SU-DHL-6 (cell line): ENCODE results near the gene ZSWIM8.
"Not testable (repeated sequence)": the region's sequence is repeated elsewhere in the genome, so short reads cannot be mapped to it uniquely, and the experiment has no call there.

Experiments used
- H2AFZ ChIP-seq: fragments of 200-600 bp; sonication (generic); 2 replicates; pipeline ENCODE4 v1.6.1; 2014; ENCODE audit warnings: low read depth, mild to moderate bottlenecking, moderate library complexity, mixed read lengths, antibody characterized with exemption, low read length; ENCODE audit not compliant: severe bottlenecking
- H3F3A ChIP-seq: fragments of 200-600 bp; shearing (Covaris generic); 2 replicates; pipeline ENCODE4 v1.6.0; 2016; ENCODE audit warnings: antibody characterized with exemption, mild to moderate bottlenecking; ENCODE audit not compliant: insufficient read depth
- H3K27ac ChIP-seq: fragments of 200-600 bp; sonication (generic); 2 replicates; pipeline ENCODE4 v1.5.1; 2016; ENCODE audit warnings: low read depth, mild to moderate bottlenecking, low read length, moderate library complexity, mixed read lengths
- H3K27me3 ChIP-seq: fragments of 200-600 bp; sonication (generic), shearing (Covaris generic); 2 replicates; pipeline ENCODE4 v1.6.0; 2014; ENCODE audit warnings: mild to moderate bottlenecking, low read length
- H3K36me3 ChIP-seq: fragments of 200-600 bp; sonication (generic); 2 replicates; pipeline ENCODE4 v1.6.1; 2014; ENCODE audit warnings: mild to moderate bottlenecking, low read length, mixed read lengths
- H3K4me2 ChIP-seq: fragments of 300-600, 200-600 bp; shearing (Covaris generic), sonication (generic); 2 replicates; pipeline ENCODE4 v1.6.0; 2014; ENCODE audit warnings: low read length, low read depth, mild to moderate bottlenecking; ENCODE audit not compliant: poor library complexity, severe bottlenecking
- H3K4me3 ChIP-seq: fragments of 200-600 bp; sonication (generic); 2 replicates; pipeline ENCODE4 v1.5.1; 2014; ENCODE audit warnings: antibody characterized with exemption, low read length, mild to moderate bottlenecking, mixed read lengths; ENCODE audit not compliant: insufficient read depth, poor library complexity, severe bottlenecking
- H3K79me2 ChIP-seq: fragments of 200-600 bp; sonication (generic); 2 replicates; pipeline ENCODE4 v1.6.1; 2014; ENCODE audit warnings: mild to moderate bottlenecking, low read length, moderate library complexity; ENCODE audit not compliant: insufficient read depth
- H3K9ac ChIP-seq: fragments of 200-600 bp; sonication (generic); 2 replicates; pipeline ENCODE4 v1.7.0; 2014; ENCODE audit warnings: mild to moderate bottlenecking, low read length
- H3K9me2 ChIP-seq: fragments of 200-600 bp; sonication (generic); replicated peaks from 2 replicates; pipeline ENCODE4 v1.6.1; 2014; ENCODE audit warnings: low read length; ENCODE audit not compliant: insufficient read depth
- H3K9me3 ChIP-seq: fragments of 200-600 bp; sonication (generic); 2 replicates; pipeline ENCODE4 v1.6.1; 2014; ENCODE audit warnings: low read length, mixed read lengths; ENCODE audit not compliant: insufficient read depth
- H4K20me1 ChIP-seq: fragments of 200-600 bp; sonication (generic); 2 replicates; pipeline ENCODE4 v1.6.1; 2014; ENCODE audit warnings: low read depth, mild to moderate bottlenecking, antibody characterized with exemption, low read length, moderate library complexity, mixed read lengths
- CTCF ChIP-seq: fragments of 200-600 bp; sonication (generic); IDR thresholded peaks from one replicate; pipeline ENCODE4 v1.5.1; 2017; ENCODE audit warnings: antibody characterized with exemption, mild to moderate bottlenecking, low read length, moderate library complexity; ENCODE audit not compliant: insufficient read depth, poor library complexity, severe bottlenecking
- EZH2phosphoT487 ChIP-seq: fragments of 200-600 bp; sonication (generic), shearing (Covaris generic); conservative IDR thresholded peaks from 2 replicates; pipeline ENCODE4 v1.6.1; 2018; ENCODE audit warnings: mild to moderate bottlenecking, antibody characterized with exemption, low read length, moderate library complexity, mixed read lengths

ZSWIM8 gene

GRCh38 chr10:73827346-73828089 lies 42.1 kb downstream of the ZSWIM8 start:
- H4K20me1 ChIP-seq, result no peaks in the 10 kb centered on the region
- H3K36me3 ChIP-seq, result no peaks in the 10 kb centered on the region
- H3K9ac ChIP-seq, result no peak overlapping the region
- H3K27me3 ChIP-seq, result no peaks in the 10 kb centered on the region
- no peak overlapping the region for H3K4me3 ChIP-seq
- no peak overlapping the region for H3K27ac ChIP-seq
- no peaks in the 10 kb centered on the region for H3F3A ChIP-seq
- no peak overlapping the region for H3K4me2 ChIP-seq
- TF ChIP-seq EZH2phosphoT487 (no peak), CTCF (no peak)
- H3K79me2 ChIP-seq, result no peaks in the 10 kb centered on the region
- H3K9me3 ChIP-seq, result no peaks in the 10 kb centered on the region
- no peak overlapping the region for H2AFZ ChIP-seq
- no peaks in the 10 kb centered on the region for H3K9me2 ChIP-seq

- Histone ChIP-seq H3K4me2 (no peak overlapping the region), H3K27ac (no peak overlapping the region), H3K9ac (no peak overlapping the region), H3K79me2 (no peaks in the 10 kb centered on the region), H3F3A (no peaks in the 10 kb centered on the region), H3K9me3 (no peaks in the 10 kb centered on the region), H2AFZ (no peak overlapping the region), H3K27me3 (no peaks in the 10 kb centered on the region), H3K9me2 (no peaks in the 10 kb centered on the region), H4K20me1 (no peaks in the 10 kb centered on the region), H3K36me3 (no peaks in the 10 kb centered on the region), H3K4me3 (no peak overlapping the region)
- TF ChIP-seq EZH2phosphoT487 (no peak), CTCF (no peak)
Observed at GRCh38 chr10:73828161-73828560, 42.8 kb downstream of the ZSWIM8 start.

GRCh38 chr10:73829090-73829489 lies 43.7 kb downstream of the ZSWIM8 start:
- not testable (repeated sequence) for H3K4me2 ChIP-seq, H3K9me2 ChIP-seq, H3K9me3 ChIP-seq, H3K79me2 ChIP-seq, H3F3A ChIP-seq, H3K4me3 ChIP-seq, H3K36me3 ChIP-seq, H2AFZ ChIP-seq, H4K20me1 ChIP-seq, H3K9ac ChIP-seq, H3K27me3 ChIP-seq, H3K27ac ChIP-seq

- no peak overlapping the region for H3K4me2 ChIP-seq
- H4K20me1 ChIP-seq, result no peaks in the 10 kb centered on the region
- no peak overlapping the region for H3K9ac ChIP-seq
- no peaks in the 10 kb centered on the region for H3K79me2 ChIP-seq
- H3K4me3 ChIP-seq, result no peak overlapping the region
- H3K27ac ChIP-seq, result no peak overlapping the region
- no peaks in the 10 kb centered on the region for H3K9me2 ChIP-seq
- H3K27me3 ChIP-seq, result no peaks in the 10 kb centered on the region
- no peak overlapping the region for H2AFZ ChIP-seq
- no peak for TF ChIP-seq CTCF
- no peak for TF ChIP-seq EZH2phosphoT487
- H3K9me3 ChIP-seq, result no peaks in the 10 kb centered on the region
- no peaks in the 10 kb centered on the region for H3F3A ChIP-seq
- no peaks in the 10 kb centered on the region for H3K36me3 ChIP-seq
Observed at GRCh38 chr10:73836427-73836980, 51.1 kb downstream of the ZSWIM8 start.
